PFSK-1 (cell line): ENCODE results near the gene SHISA3. TPM values are rescaled to one million over a fixed set of nuclear protein-coding genes. Genes with fewer than 3 reads are reported as not detected.

Experiments used
- FOXP2 ChIP-seq: optimal IDR thresholded peaks from 2 replicates; pipeline ENCODE3; 2011; ENCODE audit warnings: borderline replicate concordance, control low read depth, inconsistent platforms; ENCODE audit not compliant: insufficient read depth; ENCODE audit errors: extremely low read length, extremely low read depth
- POLR2AphosphoS5 ChIP-seq: IDR thresholded peaks from 2 replicates; pipeline ENCODE4 v1.6.1; 2012; ENCODE audit warnings: low read depth, mild to moderate bottlenecking, control low read depth, low read length, moderate library complexity
- REST ChIP-seq, 2 experiments: IDR thresholded peaks; 2 replicates each; pipeline versions ENCODE4 v1.6.1 to v1.8.0; 2011 to 2012; ENCODE audit warnings: low read depth in 2 of 2, low read length in 2 of 2, control low read depth in 1 of 2, inconsistent platforms in 1 of 2, mild to moderate bottlenecking in 1 of 2, moderate library complexity in 1 of 2; ENCODE audit not compliant: insufficient read depth in 1 of 2
- SIN3A ChIP-seq: IDR thresholded peaks from 2 replicates; pipeline ENCODE4 v1.6.1; 2012; ENCODE audit warnings: mild to moderate bottlenecking, low read length, moderate library complexity, borderline replicate concordance; ENCODE audit not compliant: insufficient read depth
- TAF1 ChIP-seq: IDR thresholded peaks from 2 replicates; pipeline ENCODE4 v1.6.1; 2012; ENCODE audit warnings: low read length, control low read depth, borderline replicate concordance; ENCODE audit not compliant: insufficient read depth
- polyA plus RNA-seq: library from polyadenylated mRNA; unstranded; fragments of >200 nt; gene quantifications from one replicate; pipeline ENCODE4 v1.2.1, GENCODE V29; 2012; ENCODE audit warnings: low read depth, missing spikeins; ENCODE audit not compliant: insufficient read length

SHISA3 gene
- 10.4 TPM for polyA plus RNA-seq

GRCh38 chr4:42396752-42397634 lies at the start of gene SHISA3:
Gene SHISA3 (plus strand): TSS chr4:42397488. CDS start chr4:42398057, 569 bp downstream.
- TF ChIP-seq POLR2AphosphoS5 (peak; percentile 95), FOXP2 (no peak), TAF1 (peak; percentile 74), REST (IDR thresholded peaks at IDR 0.05; ENCODE audit: insufficient read depth in 1 of 2, low read depth in 2 of 2, low read length in 2 of 2) (peak in 1 of 2 experiments; percentile 71; a peak in 1 of 4 replicates), SIN3A (peak; percentile 67; the same call in 1 of the 2 replicates)

GRCh38 chr4:42348247-42348646 lies 49.0 kb upstream of the SHISA3 start:
- TF ChIP-seq SIN3A: no peak
- TF ChIP-seq REST (IDR thresholded peaks at IDR 0.05; ENCODE audit: insufficient read depth in 1 of 2, low read depth in 2 of 2, low read length in 2 of 2): no peak
- TF ChIP-seq TAF1: no peak
- TF ChIP-seq FOXP2: no peak
- TF ChIP-seq POLR2AphosphoS5: no peak

GRCh38 chr4:42348692-42349091 lies 48.6 kb upstream of the SHISA3 start:
- no peak for TF ChIP-seq POLR2AphosphoS5
- no peak for TF ChIP-seq TAF1
- TF ChIP-seq SIN3A: no peak
- no peak for TF ChIP-seq FOXP2
- TF ChIP-seq REST (IDR thresholded peaks at IDR 0.05; ENCODE audit: insufficient read depth in 1 of 2, low read depth in 2 of 2, low read length in 2 of 2): no peak

- no peak for TF ChIP-seq TAF1
- TF ChIP-seq REST (IDR thresholded peaks at IDR 0.05; ENCODE audit: insufficient read depth in 1 of 2, low read depth in 2 of 2, low read length in 2 of 2): no peak
- TF ChIP-seq FOXP2: no peak
- TF ChIP-seq POLR2AphosphoS5: no peak
- no peak for TF ChIP-seq SIN3A
Observed at GRCh38 chr4:42350611-42351182, 46.6 kb upstream of the SHISA3 start.
